A549 (cell line): ENCODE results near the gene DXO. TPM values are rescaled to one million over a fixed set of nuclear protein-coding genes. Genes with fewer than 3 reads are reported as not detected.

Experiments
- ATAC-seq, 2 experiments: fragments of 200-7000 bp in 1 of 2; fragments of >200 bp in 1 of 2; cut with Nextera tagmentation in 1 of 2; cut with Tn5 transposase in 1 of 2; 3 replicates each; pipeline versions ENCODE4 v1.8.0 to v1.9.1; 2018 to 2020; ENCODE audit warnings: mild to moderate bottlenecking in 1 of 2, moderate library complexity in 1 of 2
- CTCF ChIA-PET: fragments of 300-600 bp; sonication (Branson Sonifier 250); formaldehyde crosslinking; extraction: SDS; loops from one replicate; lab custom pipeline; 2021; ENCODE audit warnings: antibody characterized with exemption, inconsistent platforms; lab: Yijun Ruan, JAX
- POLR2A ChIA-PET: fragments of 350-600 bp; formaldehyde crosslinking; extraction: SDS; loops from one replicate; lab custom pipeline; 2021; ENCODE audit warnings: antibody characterized with exemption, inconsistent platforms; lab: Yijun Ruan, JAX
- DNase-seq, 2 experiments: peaks; one replicate each; pipeline versions ENCODE4 v3.0.0 to v3.0.0-alpha.2; 2011 to 2016; ENCODE audit warnings: low read depth in 1 of 2, low spot score in 1 of 2
- FAIRE-seq: peaks from 2 replicates; lab custom pipeline; 2011; peaks lifted over from hg19 to GRCh38; lab: Jason Lieb, UNC
- H3K27ac ChIP-seq, 2 experiments: fragments of >200 bp; sonication (Bioruptor Twin); formaldehyde crosslinking; 3 replicates each; pipeline ENCODE4 v1.5.1; 2016 to 2017
- H3K4me1 ChIP-seq: fragments of >200 bp; sonication (Bioruptor Twin); formaldehyde crosslinking; 3 replicates; pipeline ENCODE4 v1.6.1; 2016
- H3K4me2 ChIP-seq: fragments of >200 bp; sonication (Bioruptor Twin); formaldehyde crosslinking; 3 replicates; pipeline ENCODE4 v1.6.1; 2016
- H3K4me3 ChIP-seq: fragments of >200 bp; sonication (Bioruptor Twin); formaldehyde crosslinking; 3 replicates; pipeline ENCODE4 v1.5.1; 2016
- H3K9me3 ChIP-seq: fragments of >200 bp; sonication (Bioruptor Twin); formaldehyde crosslinking; 3 replicates; pipeline ENCODE4 v1.6.1; 2016
- BCL3 ChIP-seq: fragments of >200 bp; sonication (Bioruptor Twin); formaldehyde crosslinking; IDR thresholded peaks from 3 replicates; pipeline ENCODE4 v1.6.1; 2016
- EHMT2 ChIP-seq: fragments of 200-600 bp; sonication (generic); IDR thresholded peaks from 2 replicates; pipeline ENCODE4 v1.6.1; 2016; ENCODE audit warnings: antibody characterized with exemption, low read depth, mild to moderate bottlenecking, moderate library complexity
- EP300 ChIP-seq, 2 experiments: fragments of >200 bp; sonication (Bioruptor Twin); formaldehyde crosslinking; IDR thresholded peaks; 2 replicates in 1 of 2; 3 replicates in 1 of 2; pipeline ENCODE4 v1.6.1; 2016 to 2017
- FOSB ChIP-seq: fragments of 250-450 bp; sonication (Bioruptor Pico); IDR thresholded peaks from 2 replicates; pipeline ENCODE4 v1.5.0; 2020; ENCODE audit warnings: mild to moderate bottlenecking, moderate library complexity
- HMGXB4 ChIP-seq: fragments of 250-450 bp; sonication (Bioruptor Pico); IDR thresholded peaks from 2 replicates; pipeline ENCODE4 v1.5.0; 2021; ENCODE audit warnings: mild to moderate bottlenecking, moderate library complexity, borderline replicate concordance
- JUNB ChIP-seq: fragments of >200 bp; sonication (Bioruptor Twin); formaldehyde crosslinking; IDR thresholded peaks from 2 replicates; pipeline ENCODE4 v1.6.1; 2016
- KDM1A ChIP-seq: fragments of 200-600 bp; sonication (generic); IDR thresholded peaks from 2 replicates; pipeline ENCODE4 v1.6.1; 2016; ENCODE audit warnings: low read depth, mild to moderate bottlenecking
- MAZ ChIP-seq: fragments of 150-350 bp; IDR thresholded peaks from 2 replicates; pipeline ENCODE4 v1.6.1; 2014; ENCODE audit warnings: antibody characterized with exemption, low read depth, low read length, borderline replicate concordance
- NR3C1 ChIP-seq: fragments of >200 bp; sonication (Bioruptor Twin); formaldehyde crosslinking; IDR thresholded peaks from 3 replicates; pipeline ENCODE4 v1.6.1; 2017
- POLR2A ChIP-seq: IDR thresholded peaks from 2 replicates; pipeline ENCODE4 v1.6.1; 2012; ENCODE audit warnings: mild to moderate bottlenecking, low read length
- POLR2AphosphoS2 ChIP-seq: conservative IDR thresholded peaks from 2 replicates; pipeline ENCODE4 v1.6.1; 2012; ENCODE audit warnings: low read length, improper control_type of control experiment, inconsistent platforms
- RNF2 ChIP-seq: fragments of 200-600 bp; sonication (generic); IDR thresholded peaks from 2 replicates; pipeline ENCODE4 v1.6.1; 2016; ENCODE audit warnings: low read depth, mild to moderate bottlenecking, antibody characterized with exemption, moderate library complexity, borderline replicate concordance
- SMC3 ChIP-seq: fragments of >200 bp; sonication (Bioruptor Twin); formaldehyde crosslinking; IDR thresholded peaks from 3 replicates; pipeline ENCODE4 v1.6.1; 2018; ENCODE audit warnings: inconsistent platforms
- SREBF2 ChIP-seq: fragments of 450-650 bp; IDR thresholded peaks from 2 replicates; pipeline ENCODE4 v1.6.1; 2014; ENCODE audit warnings: mild to moderate bottlenecking, moderate library complexity
- TP53 ChIP-seq: fragments of 250-450 bp; sonication (Bioruptor Pico); IDR thresholded peaks from 2 replicates; pipeline ENCODE4 v1.5.0; 2021; ENCODE audit warnings: mild to moderate bottlenecking, moderate library complexity
- USF2 ChIP-seq: fragments of 450-650 bp; IDR thresholded peaks from 2 replicates; pipeline ENCODE4 v1.6.1; 2014; ENCODE audit warnings: antibody characterized with exemption
- ZC3H11A ChIP-seq: fragments of 450-650 bp; IDR thresholded peaks from 2 replicates; pipeline ENCODE4 v1.6.1; 2014; ENCODE audit warnings: antibody characterized with exemption, mild to moderate bottlenecking
- ZNF302 ChIP-seq: fragments of 250-450 bp; sonication (Bioruptor Pico); IDR thresholded peaks from 2 replicates; pipeline ENCODE4 v1.9.0; 2021; ENCODE audit warnings: inconsistent platforms, mild to moderate bottlenecking, moderate library complexity
- ZSCAN20 ChIP-seq: fragments of 250-450 bp; sonication (Bioruptor Pico); IDR thresholded peaks from 2 replicates; pipeline ENCODE4 v1.8.0; 2022; ENCODE audit warnings: mild to moderate bottlenecking, moderate library complexity
- WGBS: methylation state at CpG from one replicate; pipeline ENCODE4 v1.1.6; 2017; ENCODE audit errors: missing lambda C conversion rate; 5-methylcytosine and 5-hydroxymethylcytosine counted together
- polyA plus RNA-seq, 4 experiments: library from polyadenylated mRNA; depleted of rRNA in 3 of 4; stranded (reverse); fragments of >200 nt; fragmentation: RNase III in 1 of 4; extraction: RNeasy Plus Mini Kit Qiagen cat#74134 plus additional on column Dnase treatment in 1 of 4; gene quantifications; 2 replicates in 3 of 4; 3 replicates in 1 of 4; pipeline ENCODE4 v1.2.3, GENCODE V29; 2011 to 2017
- TF ChIP-seq, protein P1 (sequence below): IDR thresholded peaks from 2 replicates; pipeline ENCODE4 v1.6.1; 2012; ENCODE audit warnings: low read depth, borderline replicate concordance
- TF ChIP-seq, protein P2 (sequence below): fragments of >200 bp; sonication (Bioruptor Twin); formaldehyde crosslinking; IDR thresholded peaks from 3 replicates; pipeline ENCODE4 v1.5.1; 2016
- TF ChIP-seq, protein P3 (sequence below): fragments of 250-450 bp; sonication (Bioruptor Pico); IDR thresholded peaks from 2 replicates; pipeline ENCODE4 v1.5.0; 2020; ENCODE audit warnings: low read depth, mild to moderate bottlenecking, moderate library complexity

The DXO gene
- polyA plus RNA-seq, 2 of the 4 experiments (the other 2 are of a cell fraction), result 12.7 to 15.6 TPM

GRCh38 chr6:31927863-31928671 is 43.9 kb downstream of the DXO start:
- Histone ChIP-seq H3K9me3 (peaks cover 3% of the 10 kb centered on the region; the same call in 1 of the 3 replicates), H3K4me1 (no peaks in the 10 kb centered on the region; the same call in 2 of the 3 replicates), H3K4me3 (no peak overlapping the region), H3K27ac (no peak overlapping the region), H3K4me2 (0 out of 3 replicates have a peak overlapping the region, but pooled peaks have one; percentile 14)
- POLR2A ChIA-PET, result no interaction called here
- FAIRE-seq, result no peak
- no peak for TF ChIP-seq BCL3
- TF ChIP-seq, protein P1, sequence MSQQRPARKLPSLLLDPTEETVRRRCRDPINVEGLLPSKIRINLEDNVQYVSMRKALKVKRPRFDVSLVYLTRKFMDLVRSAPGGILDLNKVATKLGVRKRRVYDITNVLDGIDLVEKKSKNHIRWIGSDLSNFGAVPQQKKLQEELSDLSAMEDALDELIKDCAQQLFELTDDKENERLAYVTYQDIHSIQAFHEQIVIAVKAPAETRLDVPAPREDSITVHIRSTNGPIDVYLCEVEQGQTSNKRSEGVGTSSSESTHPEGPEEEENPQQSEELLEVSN, result no peak
- no peak for TF ChIP-seq EHMT2
- no peak for TF ChIP-seq KDM1A
- TF ChIP-seq ZNF302, result no peak
- no peak for TF ChIP-seq JUNB
- no peak for TF ChIP-seq HMGXB4
- TF ChIP-seq, protein P2, sequence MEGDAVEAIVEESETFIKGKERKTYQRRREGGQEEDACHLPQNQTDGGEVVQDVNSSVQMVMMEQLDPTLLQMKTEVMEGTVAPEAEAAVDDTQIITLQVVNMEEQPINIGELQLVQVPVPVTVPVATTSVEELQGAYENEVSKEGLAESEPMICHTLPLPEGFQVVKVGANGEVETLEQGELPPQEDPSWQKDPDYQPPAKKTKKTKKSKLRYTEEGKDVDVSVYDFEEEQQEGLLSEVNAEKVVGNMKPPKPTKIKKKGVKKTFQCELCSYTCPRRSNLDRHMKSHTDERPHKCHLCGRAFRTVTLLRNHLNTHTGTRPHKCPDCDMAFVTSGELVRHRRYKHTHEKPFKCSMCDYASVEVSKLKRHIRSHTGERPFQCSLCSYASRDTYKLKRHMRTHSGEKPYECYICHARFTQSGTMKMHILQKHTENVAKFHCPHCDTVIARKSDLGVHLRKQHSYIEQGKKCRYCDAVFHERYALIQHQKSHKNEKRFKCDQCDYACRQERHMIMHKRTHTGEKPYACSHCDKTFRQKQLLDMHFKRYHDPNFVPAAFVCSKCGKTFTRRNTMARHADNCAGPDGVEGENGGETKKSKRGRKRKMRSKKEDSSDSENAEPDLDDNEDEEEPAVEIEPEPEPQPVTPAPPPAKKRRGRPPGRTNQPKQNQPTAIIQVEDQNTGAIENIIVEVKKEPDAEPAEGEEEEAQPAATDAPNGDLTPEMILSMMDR, result no peak
- no peak for TF ChIP-seq NR3C1
- TF ChIP-seq ZC3H11A, result no peak
- TF ChIP-seq EP300 (IDR thresholded peaks at IDR 0.05), result no peak
- no peak for TF ChIP-seq FOSB
- no peak for TF ChIP-seq RNF2
- TF ChIP-seq ZSCAN20 (CRISPR knock-in tag), result no peak
- TF ChIP-seq SREBF2, result no peak
- no peak for TF ChIP-seq SMC3
- no peak for TF ChIP-seq POLR2AphosphoS2
- no peak for TF ChIP-seq USF2
- TF ChIP-seq MAZ, result no peak
- no peak for ATAC-seq
- WGBS, result 80% methylated on average over 7 of the region's 11 CpGs
- CTCF ChIA-PET, result no interaction called here
- no peak for DNase-seq

DNA sequence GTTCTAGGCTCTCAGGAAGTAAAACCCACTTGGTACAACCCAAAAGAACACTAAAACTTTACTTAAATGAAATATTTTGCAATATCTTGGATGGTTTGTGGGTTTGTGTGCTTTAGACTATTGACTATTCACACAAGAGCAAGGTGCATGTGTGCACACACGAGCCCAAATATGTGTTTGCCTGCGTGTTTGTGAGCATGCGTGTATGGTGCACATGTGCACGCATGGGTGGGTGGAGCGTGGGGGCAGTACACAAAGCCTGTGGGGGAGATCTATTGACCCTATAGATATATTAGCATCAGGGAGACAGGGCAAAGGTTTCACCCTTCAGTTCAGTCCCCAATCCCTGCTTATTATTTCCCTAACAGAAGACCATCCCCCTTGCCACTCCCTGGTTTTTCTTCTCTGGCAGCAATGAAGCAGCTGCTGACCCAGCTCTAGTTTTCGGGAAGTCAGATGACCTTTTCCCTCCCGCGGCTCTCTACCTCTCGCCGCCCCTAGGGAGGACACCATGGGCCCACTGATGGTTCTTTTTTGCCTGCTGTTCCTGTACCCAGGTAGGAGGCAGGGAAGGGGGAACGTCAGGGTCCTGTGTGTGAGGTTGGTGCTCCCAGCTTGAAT is 44.6 kb downstream of the DXO start, which contains the start of gene C2:
Gene C2, plus strand, starts transcription at position 476 of the 621 bp plus-strand sequence. Its CDS starts 36 bp downstream, at position 512.
- Histone ChIP-seq H3K4me1 (no peaks in the 10 kb centered on the region; the same call in 2 of the 3 replicates), H3K4me2 (0 out of 3 replicates have a peak within 1 kb of the TSS, but pooled peaks have one; percentile 14), H3K9me3 (peaks cover 3% of the 10 kb centered on the region; the same call in 1 of the 3 replicates), H3K27ac (no peak within 1 kb of the TSS), H3K4me3 (no peak within 1 kb of the TSS)
- ATAC-seq, result no peak
- ChIA-PET POLR2A (no interaction called here), CTCF (no interaction called here)
- no peak for DNase-seq
- WGBS, result 64% methylated on average over 11 of the region's 11 CpGs
- FAIRE-seq, result no peak
- no peak for TF ChIP-seq BCL3
- TF ChIP-seq, protein P2, result no peak
- TF ChIP-seq HMGXB4, result no peak
- no peak for TF ChIP-seq POLR2AphosphoS2
- no peak for TF ChIP-seq TP53 (CRISPR knock-in tag)
- TF ChIP-seq, protein P3, sequence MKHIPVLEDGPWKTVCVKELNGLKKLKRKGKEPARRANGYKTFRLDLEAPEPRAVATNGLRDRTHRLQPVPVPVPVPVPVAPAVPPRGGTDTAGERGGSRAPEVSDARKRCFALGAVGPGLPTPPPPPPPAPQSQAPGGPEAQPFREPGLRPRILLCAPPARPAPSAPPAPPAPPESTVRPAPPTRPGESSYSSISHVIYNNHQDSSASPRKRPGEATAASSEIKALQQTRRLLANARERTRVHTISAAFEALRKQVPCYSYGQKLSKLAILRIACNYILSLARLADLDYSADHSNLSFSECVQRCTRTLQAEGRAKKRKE (CRISPR knock-in tag), result no peak
- no peak for TF ChIP-seq POLR2A
- TF ChIP-seq EP300 (IDR thresholded peaks at IDR 0.05), result no peak
